Measurements from ENCODE around the gene DBH. TPM values are rescaled to one million over a fixed set of nuclear protein-coding genes. Genes with fewer than 3 reads are reported as not detected.

The DBH gene
- polyA plus RNA-seq, 1 donor (not counting 4 experiments of a cell fraction or from before 2014, with no cell fraction given): not detected

GRCh38 chr9:133676450-133676849 is 40.3 kb downstream of the DBH start:
- Histone ChIP-seq H4K20me1 (ENCODE audit: control insufficient read depth, extremely low read depth, insufficient read depth, low read length) (no peaks in the 10 kb centered on the region), H3K9me1 (ENCODE audit: control insufficient read depth, extremely low read depth, insufficient read depth, low read length) (no peaks in the 10 kb centered on the region), H3K27me3 (ENCODE audit: control insufficient read depth, extremely low read depth, insufficient read depth, low read length) (no peaks in the 10 kb centered on the region), H3K27ac (ENCODE audit: control insufficient read depth, insufficient read depth, low read length) (no peak overlapping the region), H2AFZ (ENCODE audit: control insufficient read depth, low read length) (no peak overlapping the region), H3K4me3 (ENCODE audit: control insufficient read depth in 2 of 3, extremely low read depth in 1 of 3, insufficient read depth in 2 of 3, low read depth in 1 of 3, low read length in 3 of 3) (no peak overlapping the region), H3K36me3 (ENCODE audit: control insufficient read depth in 2 of 2, extremely low read depth in 1 of 2, insufficient read depth in 2 of 2, low read length in 2 of 2) (no peaks in the 10 kb centered on the region), H3K79me2 (ENCODE audit: control insufficient read depth, insufficient read depth, low read length) (no peaks in the 10 kb centered on the region), H3K4me2 (ENCODE audit: control insufficient read depth, extremely low read depth, insufficient read depth, low read depth, low read length) (no peak overlapping the region), H3K9ac (ENCODE audit: control insufficient read depth, extremely low read depth, insufficient read depth, low read length) (no peak overlapping the region), H3K4me1 (ENCODE audit: control insufficient read depth, extremely low read depth, insufficient read depth, low read length) (no peaks in the 10 kb centered on the region), H3K9me3 (ENCODE audit: control insufficient read depth, low read depth, low read length) (no peaks in the 10 kb centered on the region)
- no peak for DNase-seq (ENCODE audit: low read depth, low spot score)
- TF ChIP-seq EZH2 (IDR thresholded peaks at IDR 0.05; ENCODE audit: low read length): no peak
- TF ChIP-seq CTCF (optimal IDR thresholded peaks at IDR 0.05 in 1 of 3, IDR thresholded peaks at IDR 0.05 in 1 of 3, conservative IDR thresholded peaks at IDR 0.05 in 1 of 3; ENCODE audit: extremely low read depth in 1 of 3, insufficient read depth in 2 of 3, low read length in 3 of 3): no peak
- dilution Hi-C loops (cut with MboI; ENCODE audit: extremely low pct_ligation_motif_present, low sequenced_read_pairs): no loop called here
- FAIRE-seq: no peak

GRCh38 chr9:133677126-133678010 is 41.2 kb downstream of the DBH start:
- Histone ChIP-seq H3K4me2 (ENCODE audit: control insufficient read depth, extremely low read depth, insufficient read depth, low read depth, low read length) (no peak overlapping the region), H3K9me1 (ENCODE audit: control insufficient read depth, extremely low read depth, insufficient read depth, low read length) (no peaks in the 10 kb centered on the region), H3K36me3 (ENCODE audit: control insufficient read depth in 2 of 2, extremely low read depth in 1 of 2, insufficient read depth in 2 of 2, low read length in 2 of 2) (no peaks in the 10 kb centered on the region), H3K9ac (ENCODE audit: control insufficient read depth, extremely low read depth, insufficient read depth, low read length) (no peak overlapping the region), H3K27ac (ENCODE audit: control insufficient read depth, insufficient read depth, low read length) (no peak overlapping the region), H3K4me1 (ENCODE audit: control insufficient read depth, extremely low read depth, insufficient read depth, low read length) (no peaks in the 10 kb centered on the region), H2AFZ (ENCODE audit: control insufficient read depth, low read length) (no peak overlapping the region), H4K20me1 (ENCODE audit: control insufficient read depth, extremely low read depth, insufficient read depth, low read length) (no peaks in the 10 kb centered on the region), H3K27me3 (ENCODE audit: control insufficient read depth, extremely low read depth, insufficient read depth, low read length) (no peaks in the 10 kb centered on the region), H3K4me3 (ENCODE audit: control insufficient read depth in 2 of 3, extremely low read depth in 1 of 3, insufficient read depth in 2 of 3, low read depth in 1 of 3, low read length in 3 of 3) (no peak overlapping the region), H3K79me2 (ENCODE audit: control insufficient read depth, insufficient read depth, low read length) (no peaks in the 10 kb centered on the region), H3K9me3 (ENCODE audit: control insufficient read depth, low read depth, low read length) (no peaks in the 10 kb centered on the region)
- TF ChIP-seq EZH2 (IDR thresholded peaks at IDR 0.05; ENCODE audit: low read length): no peak
- TF ChIP-seq CTCF (optimal IDR thresholded peaks at IDR 0.05 in 1 of 3, IDR thresholded peaks at IDR 0.05 in 1 of 3, conservative IDR thresholded peaks at IDR 0.05 in 1 of 3; ENCODE audit: extremely low read depth in 1 of 3, insufficient read depth in 2 of 3, low read length in 3 of 3): no peak
- no peak for FAIRE-seq
- dilution Hi-C loops (cut with MboI; ENCODE audit: extremely low pct_ligation_motif_present, low sequenced_read_pairs): no loop called here
- no peak for DNase-seq (ENCODE audit: low read depth, low spot score)

Data from keratinocyte (primary cell).